ENCODE results near the gene SERPINA12. TPM values are rescaled to one million over a fixed set of nuclear protein-coding genes. Genes with fewer than 3 reads are reported as not detected.

The SERPINA12 gene, protein sequence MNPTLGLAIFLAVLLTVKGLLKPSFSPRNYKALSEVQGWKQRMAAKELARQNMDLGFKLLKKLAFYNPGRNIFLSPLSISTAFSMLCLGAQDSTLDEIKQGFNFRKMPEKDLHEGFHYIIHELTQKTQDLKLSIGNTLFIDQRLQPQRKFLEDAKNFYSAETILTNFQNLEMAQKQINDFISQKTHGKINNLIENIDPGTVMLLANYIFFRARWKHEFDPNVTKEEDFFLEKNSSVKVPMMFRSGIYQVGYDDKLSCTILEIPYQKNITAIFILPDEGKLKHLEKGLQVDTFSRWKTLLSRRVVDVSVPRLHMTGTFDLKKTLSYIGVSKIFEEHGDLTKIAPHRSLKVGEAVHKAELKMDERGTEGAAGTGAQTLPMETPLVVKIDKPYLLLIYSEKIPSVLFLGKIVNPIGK
- total RNA-seq (not detected), polyA plus RNA-seq (not detected)
- long read RNA-seq, donor 1, result 0 reads
- long read RNA-seq, donor 2, result 0 reads
- long read RNA-seq, donor 3, result 0 reads

DNA sequence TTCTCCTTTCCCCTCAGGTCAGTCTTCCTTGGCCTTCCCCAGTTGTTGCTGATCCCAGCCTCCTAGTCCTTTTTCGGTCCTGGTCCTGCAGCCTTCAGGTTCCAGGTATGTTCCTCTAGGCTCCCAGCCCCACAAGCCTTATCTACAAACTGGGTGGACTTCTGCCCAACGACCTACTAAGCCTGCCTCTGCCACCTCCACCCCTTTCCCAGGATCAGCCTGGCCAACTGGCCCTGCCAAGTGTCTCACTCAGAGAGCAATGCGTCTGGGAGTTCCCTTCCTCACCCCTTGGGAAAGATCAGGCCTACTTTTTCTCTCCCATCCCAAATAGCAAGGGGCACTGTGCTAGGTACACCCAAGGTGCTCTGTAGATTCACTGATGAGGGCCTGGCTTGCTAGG lies at the start of gene SERPINA12:
Gene SERPINA12 (minus strand): TSS at position 114 of the 400 bp plus-strand sequence. CDS start 11,072 bp downstream, outside the sequence.
- H3K27me3 ChIP-seq, result peaks cover 0 to 32% (median 17%) of the 10 kb centered on the region in 7 donors
- H3K27ac ChIP-seq, result no peak within 1 kb of the TSS
- intact Hi-C loops (cut with DNase I), result no loop called here
- TF ChIP-seq, protein P1, sequence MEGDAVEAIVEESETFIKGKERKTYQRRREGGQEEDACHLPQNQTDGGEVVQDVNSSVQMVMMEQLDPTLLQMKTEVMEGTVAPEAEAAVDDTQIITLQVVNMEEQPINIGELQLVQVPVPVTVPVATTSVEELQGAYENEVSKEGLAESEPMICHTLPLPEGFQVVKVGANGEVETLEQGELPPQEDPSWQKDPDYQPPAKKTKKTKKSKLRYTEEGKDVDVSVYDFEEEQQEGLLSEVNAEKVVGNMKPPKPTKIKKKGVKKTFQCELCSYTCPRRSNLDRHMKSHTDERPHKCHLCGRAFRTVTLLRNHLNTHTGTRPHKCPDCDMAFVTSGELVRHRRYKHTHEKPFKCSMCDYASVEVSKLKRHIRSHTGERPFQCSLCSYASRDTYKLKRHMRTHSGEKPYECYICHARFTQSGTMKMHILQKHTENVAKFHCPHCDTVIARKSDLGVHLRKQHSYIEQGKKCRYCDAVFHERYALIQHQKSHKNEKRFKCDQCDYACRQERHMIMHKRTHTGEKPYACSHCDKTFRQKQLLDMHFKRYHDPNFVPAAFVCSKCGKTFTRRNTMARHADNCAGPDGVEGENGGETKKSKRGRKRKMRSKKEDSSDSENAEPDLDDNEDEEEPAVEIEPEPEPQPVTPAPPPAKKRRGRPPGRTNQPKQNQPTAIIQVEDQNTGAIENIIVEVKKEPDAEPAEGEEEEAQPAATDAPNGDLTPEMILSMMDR (IDR thresholded peaks at IDR 0.05), result no peak
- WGBS, 2 donors, result 57 to 65% methylated on average over 3 of the region's 3 CpGs
- no peak for ATAC-seq
- H3K4me1 ChIP-seq, result no peaks in the 10 kb centered on the region
- no peaks in the 10 kb centered on the region for H3K9me3 ChIP-seq
- no peak for DNase-seq
- no peak within 1 kb of the TSS for H3K4me3 ChIP-seq
- H3K36me3 ChIP-seq, result no peaks in the 10 kb centered on the region

DNA sequence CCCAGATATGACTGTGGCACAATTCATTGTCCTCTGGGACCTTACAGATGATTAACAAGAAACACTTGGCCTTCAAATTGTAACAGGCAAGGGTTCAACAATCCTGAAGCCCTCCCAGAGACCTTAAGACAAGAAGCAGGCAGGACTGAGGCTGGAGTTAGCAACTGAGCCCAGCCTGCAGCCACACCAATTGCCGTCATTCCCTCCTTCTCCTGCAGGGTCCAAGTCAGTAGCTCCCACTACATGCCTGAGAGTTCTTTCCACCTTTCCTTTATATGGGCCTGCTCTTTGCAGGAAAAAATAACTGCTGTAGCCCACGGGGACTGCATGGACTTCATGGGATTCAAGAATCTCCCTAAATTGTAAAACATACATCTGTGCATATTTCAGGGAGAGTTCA lies 49.6 kb upstream of the SERPINA12 start:
- DNase-seq, result no peak
- H3K36me3 ChIP-seq, result no peaks in the 10 kb centered on the region
- no peak overlapping the region for H3K27ac ChIP-seq
- intact Hi-C loops (cut with DNase I), result no loop called here
- no peak for ATAC-seq
- WGBS, 2 donors, result 81 to 82% methylated on average over 2 of the region's 2 CpGs
- no peak overlapping the region for H3K4me3 ChIP-seq
- TF ChIP-seq, protein P1 (IDR thresholded peaks at IDR 0.05), result no peak
- H3K9me3 ChIP-seq, result peaks cover 0 to 22% (median 4%) of the 10 kb centered on the region in 11 donors
- H3K27me3 ChIP-seq, result peaks cover 0 to 12% (median 0%) of the 10 kb centered on the region in 7 donors
- no peaks in the 10 kb centered on the region for H3K4me1 ChIP-seq

DNA sequence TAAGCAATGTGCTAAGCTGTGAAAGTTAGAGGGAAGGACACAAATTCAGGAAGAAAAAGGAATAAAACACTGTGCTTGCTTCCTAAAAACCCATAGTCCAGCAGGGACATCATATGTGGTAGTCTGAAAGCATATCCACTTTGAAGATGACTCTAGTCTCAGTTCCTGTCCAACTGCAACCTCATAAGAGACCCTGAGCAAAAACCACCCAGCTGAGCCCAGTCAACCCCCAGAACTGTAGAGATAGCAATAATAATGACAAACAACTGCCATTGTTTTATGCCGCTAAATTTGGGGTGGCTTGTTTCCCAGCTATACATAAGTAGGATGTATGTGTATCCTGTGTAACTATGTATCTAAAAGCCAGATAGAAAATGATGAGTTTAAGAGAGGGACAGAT lies 48.1 kb upstream of the SERPINA12 start:
- ATAC-seq (no peak), DNase-seq (no peak)
- no peaks in the 10 kb centered on the region for H3K4me1 ChIP-seq
- intact Hi-C loops (cut with DNase I), result no loop called here
- WGBS, 2 donors, result 95 to 96% methylated on average over 1 of the region's 1 CpG
- peaks cover 0 to 12% (median 0%) of the 10 kb centered on the region in 7 donors for H3K27me3 ChIP-seq
- H3K27ac ChIP-seq, result no peak overlapping the region
- no peak overlapping the region for H3K4me3 ChIP-seq
- H3K9me3 ChIP-seq, result peaks cover 0 to 25% (median 4%) of the 10 kb centered on the region in 11 donors
- no peaks in the 10 kb centered on the region for H3K36me3 ChIP-seq
- TF ChIP-seq, protein P1 (IDR thresholded peaks at IDR 0.05), result no peak

DNA sequence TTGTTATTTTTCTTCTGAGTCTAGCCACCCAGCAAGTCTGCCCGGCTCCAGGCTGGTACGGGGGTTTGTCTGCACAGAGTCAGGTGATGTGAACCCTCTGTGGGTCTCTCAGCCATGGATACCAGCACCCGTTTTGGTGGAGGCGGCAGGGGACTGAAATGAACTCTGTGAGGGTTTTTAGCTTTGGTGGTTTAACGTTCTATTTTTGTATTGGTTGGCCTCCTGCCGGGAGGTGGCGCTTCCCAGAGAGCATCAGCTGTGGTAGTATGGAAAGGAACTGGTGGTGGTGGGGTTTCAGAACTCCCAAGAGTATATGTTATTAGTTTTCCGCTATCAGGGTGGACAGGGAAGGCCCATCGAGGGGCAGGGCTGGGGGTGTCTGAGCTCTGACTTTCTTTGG lies 46.7 kb upstream of the SERPINA12 start:
- Histone ChIP-seq H3K9me3 (peaks cover 0 to 25% (median 4%) of the 10 kb centered on the region in 11 donors), H3K27ac (no peak overlapping the region), H3K27me3 (peaks cover 0 to 12% (median 0%) of the 10 kb centered on the region in 7 donors), H3K36me3 (no peaks in the 10 kb centered on the region), H3K4me3 (no peak overlapping the region), H3K4me1 (no peaks in the 10 kb centered on the region)
- WGBS, 2 donors, result 81 to 89% methylated on average over 9 of the region's 9 CpGs
- no peak for DNase-seq
- intact Hi-C loops (cut with DNase I), result no loop called here
- TF ChIP-seq, protein P1 (IDR thresholded peaks at IDR 0.05), result no peak
- no peak for ATAC-seq

Data from heart right ventricle (tissue), 16 donors.